ENCODE results near the gene TARBP2. TPM values are rescaled to one million over a fixed set of nuclear protein-coding genes. Genes with fewer than 3 reads are reported as not detected.

The TARBP2 gene
- total RNA-seq, 1 donor from 2014 or later: 51.9 TPM

DNA sequence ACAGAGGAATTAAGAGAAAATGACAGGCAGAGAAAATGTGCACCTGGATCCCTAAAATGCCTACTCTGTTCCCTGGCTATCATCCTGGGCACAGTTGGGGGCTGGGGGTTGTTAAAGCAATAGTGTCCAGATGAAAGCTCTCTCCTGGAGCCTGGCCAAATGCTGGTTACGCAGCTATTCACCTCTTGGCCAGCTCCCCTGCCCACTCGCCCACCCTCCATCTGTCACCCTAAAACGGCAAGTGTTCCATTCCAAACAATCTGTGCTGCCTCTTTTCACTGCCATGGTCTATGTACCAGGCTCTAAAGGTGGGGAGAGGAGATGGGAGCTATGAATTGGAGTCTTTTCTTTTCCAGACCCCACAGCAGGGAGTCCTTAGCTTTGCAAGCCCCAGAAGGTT lies 30.9 kb downstream of the TARBP2 start:
- no peak for DNase-seq (ENCODE audit: low read depth)
- TF ChIP-seq, protein P1, sequence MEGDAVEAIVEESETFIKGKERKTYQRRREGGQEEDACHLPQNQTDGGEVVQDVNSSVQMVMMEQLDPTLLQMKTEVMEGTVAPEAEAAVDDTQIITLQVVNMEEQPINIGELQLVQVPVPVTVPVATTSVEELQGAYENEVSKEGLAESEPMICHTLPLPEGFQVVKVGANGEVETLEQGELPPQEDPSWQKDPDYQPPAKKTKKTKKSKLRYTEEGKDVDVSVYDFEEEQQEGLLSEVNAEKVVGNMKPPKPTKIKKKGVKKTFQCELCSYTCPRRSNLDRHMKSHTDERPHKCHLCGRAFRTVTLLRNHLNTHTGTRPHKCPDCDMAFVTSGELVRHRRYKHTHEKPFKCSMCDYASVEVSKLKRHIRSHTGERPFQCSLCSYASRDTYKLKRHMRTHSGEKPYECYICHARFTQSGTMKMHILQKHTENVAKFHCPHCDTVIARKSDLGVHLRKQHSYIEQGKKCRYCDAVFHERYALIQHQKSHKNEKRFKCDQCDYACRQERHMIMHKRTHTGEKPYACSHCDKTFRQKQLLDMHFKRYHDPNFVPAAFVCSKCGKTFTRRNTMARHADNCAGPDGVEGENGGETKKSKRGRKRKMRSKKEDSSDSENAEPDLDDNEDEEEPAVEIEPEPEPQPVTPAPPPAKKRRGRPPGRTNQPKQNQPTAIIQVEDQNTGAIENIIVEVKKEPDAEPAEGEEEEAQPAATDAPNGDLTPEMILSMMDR (conservative IDR thresholded peaks at IDR 0.05; ENCODE audit: low read depth, low read length): no peak
- H3K4me3 ChIP-seq (ENCODE audit: low read depth, low read length): no peak overlapping the region

DNA sequence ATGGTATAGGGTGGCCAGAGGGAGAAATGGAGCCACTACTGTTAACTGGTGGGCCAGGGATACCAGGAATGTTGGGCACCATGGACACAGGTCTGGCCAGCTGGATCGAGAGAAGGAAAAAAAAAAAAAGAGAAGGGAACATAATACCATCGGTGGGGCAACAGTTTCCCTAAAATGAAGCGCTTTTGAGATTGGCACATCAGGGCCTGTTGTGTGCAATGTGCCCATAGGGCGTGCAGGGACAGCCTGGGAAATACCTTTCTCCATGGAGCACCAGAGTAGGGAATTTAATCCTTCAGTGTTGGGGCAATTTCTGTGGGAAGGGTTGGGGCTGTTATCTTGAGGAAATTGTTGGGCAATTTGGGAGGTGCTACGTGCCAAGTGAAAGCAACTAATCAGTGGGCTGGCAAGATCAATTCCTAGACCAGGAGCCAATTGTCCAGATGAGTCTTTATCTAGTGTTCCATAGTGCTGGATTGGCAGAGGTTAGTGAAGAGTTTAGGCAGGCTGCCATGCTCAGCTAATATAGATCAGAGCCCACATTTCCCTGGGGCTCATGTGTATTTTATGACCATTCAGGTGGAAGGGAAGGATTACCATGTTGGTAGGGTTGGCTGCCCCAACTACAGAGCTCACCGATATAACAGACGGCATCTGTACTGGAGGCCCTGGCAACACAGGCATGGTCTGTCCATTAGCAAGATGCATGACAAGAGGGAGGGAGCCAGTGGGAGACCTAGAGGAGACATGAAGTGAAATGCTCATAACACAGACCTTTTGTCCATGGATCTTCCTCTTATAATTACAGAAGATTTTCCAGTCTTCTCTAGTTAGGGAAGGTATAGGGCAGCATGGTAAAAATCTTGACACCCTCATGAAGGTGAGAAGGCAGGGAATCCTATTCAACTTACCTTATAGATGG lies 31.7 kb downstream of the TARBP2 start:
- TF ChIP-seq, protein P1 (conservative IDR thresholded peaks at IDR 0.05; ENCODE audit: low read depth, low read length): no peak
- no peak overlapping the region for H3K4me3 ChIP-seq (ENCODE audit: low read depth, low read length)
- DNase-seq (ENCODE audit: low read depth): no peak

DNA sequence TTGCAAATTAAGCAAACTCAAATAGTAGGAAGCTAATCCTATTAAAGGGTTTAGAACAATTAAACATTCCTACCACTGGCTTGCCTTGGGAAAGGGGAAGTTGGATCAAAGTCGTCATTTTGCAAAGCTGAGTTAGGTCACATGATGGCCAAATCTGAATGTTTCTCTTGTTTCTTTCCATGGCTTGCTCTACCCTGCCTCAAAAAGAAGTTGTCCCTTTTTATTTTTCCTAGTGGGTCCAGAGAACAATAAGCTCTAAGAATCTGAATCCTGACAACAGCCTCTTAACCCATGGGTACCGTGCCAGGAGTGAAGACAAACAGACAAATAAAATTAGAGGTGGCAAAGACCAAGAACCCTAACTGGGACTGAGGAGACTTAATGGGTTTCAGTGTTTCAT lies 32.4 kb downstream of the TARBP2 start:
- TF ChIP-seq, protein P1 (conservative IDR thresholded peaks at IDR 0.05; ENCODE audit: low read depth, low read length): no peak
- no peak for DNase-seq (ENCODE audit: low read depth)
- H3K4me3 ChIP-seq (ENCODE audit: low read depth, low read length): no peak overlapping the region

DNA sequence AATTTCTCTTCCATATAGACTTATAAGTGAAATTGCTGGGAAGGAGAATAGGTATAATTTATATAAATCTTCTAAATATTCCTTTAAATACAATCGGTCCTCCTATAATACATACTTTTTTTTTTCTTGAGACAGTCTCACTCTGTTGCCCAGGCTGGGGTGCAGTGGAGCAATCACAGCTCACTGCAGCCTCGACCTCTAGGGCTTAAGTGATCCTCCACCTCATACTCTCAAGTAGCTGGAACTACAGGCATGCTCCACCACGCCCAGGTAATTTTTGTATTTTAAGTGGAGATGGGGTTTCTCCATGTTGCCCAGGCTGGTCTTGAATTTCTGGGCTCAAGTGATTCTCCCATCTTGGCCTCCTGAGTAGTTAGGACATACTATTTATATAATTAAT lies 35.9 kb downstream of the TARBP2 start:
- DNase-seq (ENCODE audit: low read depth): no peak
- no peak overlapping the region for H3K4me3 ChIP-seq (ENCODE audit: low read depth, low read length)
- TF ChIP-seq, protein P1 (conservative IDR thresholded peaks at IDR 0.05; ENCODE audit: low read depth, low read length): no peak

DNA sequence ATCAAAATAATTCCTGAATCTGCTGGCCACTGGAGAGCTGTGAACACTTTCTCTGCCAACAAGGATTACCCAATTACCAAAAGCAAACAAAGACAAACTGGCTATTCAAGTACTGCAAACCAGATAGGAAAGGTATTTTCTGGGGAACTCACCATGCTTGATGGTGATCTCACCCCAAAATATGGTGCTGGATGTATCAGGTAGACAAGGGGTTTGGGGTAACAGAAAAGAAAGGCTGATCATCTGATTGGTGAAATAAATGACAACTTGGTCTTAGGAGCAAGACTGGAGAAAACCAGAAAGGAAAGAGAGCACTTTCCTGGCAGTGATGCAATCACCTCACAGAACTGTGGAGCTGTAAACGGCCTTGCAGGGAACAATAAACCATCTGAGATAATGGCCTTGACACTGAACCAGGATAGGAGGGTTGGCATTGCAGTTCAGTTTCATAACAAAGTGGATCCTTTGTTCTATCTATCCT lies 37.2 kb downstream of the TARBP2 start:
- H3K4me3 ChIP-seq (ENCODE audit: low read depth, low read length): no peak overlapping the region
- TF ChIP-seq, protein P1 (conservative IDR thresholded peaks at IDR 0.05; ENCODE audit: low read depth, low read length): no peak
- no peak for DNase-seq (ENCODE audit: low read depth)

DNA sequence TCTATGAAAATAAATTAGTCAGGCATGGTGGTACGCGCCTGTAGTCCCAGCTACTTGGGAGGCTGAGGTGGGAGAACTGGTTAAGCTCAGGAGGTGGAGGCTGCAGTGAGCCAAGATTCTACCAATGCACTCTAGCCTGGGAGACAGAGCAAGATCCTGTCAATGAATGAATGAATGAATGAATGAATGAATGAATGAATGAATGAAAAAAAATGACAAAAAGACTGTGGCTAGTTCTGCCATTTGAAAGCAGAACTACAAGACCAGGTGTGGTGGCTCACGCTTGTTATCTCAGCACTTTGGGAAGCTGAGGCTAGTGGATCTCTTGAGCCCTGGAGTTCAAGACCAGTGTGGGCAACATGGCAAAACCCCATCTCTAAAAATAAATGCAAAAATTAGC lies 38.4 kb downstream of the TARBP2 start:
- no peak for DNase-seq (ENCODE audit: low read depth)
- H3K4me3 ChIP-seq (ENCODE audit: low read depth, low read length): no peak overlapping the region
- TF ChIP-seq, protein P1 (conservative IDR thresholded peaks at IDR 0.05; ENCODE audit: low read depth, low read length): no peak
